Astrocyte of the spinal cord (primary cell): ENCODE data around the gene CCDC124.

ENCODE experiments used
- DNase-seq: peaks from one replicate; pipeline ENCODE4 v3.0.0; 2011; ENCODE audit warnings: low read depth, low spot score
- H3K4me3 ChIP-seq: 2 replicates; pipeline ENCODE4 v1.5.1; 2011; ENCODE audit warnings: low read depth, mild to moderate bottlenecking, low read length, moderate library complexity
- CTCF ChIP-seq: IDR thresholded peaks from 2 replicates; pipeline ENCODE4 v1.5.1; 2012; ENCODE audit warnings: low read depth, mild to moderate bottlenecking, low read length, inconsistent platforms
- in situ Hi-C: cut with HindIII; loops from 2 replicates; pipeline ENCODE4 v1.10.0; 2017; ENCODE audit warnings: low sequenced_read_pairs

Gene CCDC124

GRCh38 chr19:17936379-17936778 lies 3.6 kb downstream of the CCDC124 start:
- H3K4me3 ChIP-seq: no peak overlapping the region
- no peak for DNase-seq
- no peak for TF ChIP-seq CTCF
- in situ Hi-C loops: no loop called here

- no peak overlapping the region for H3K4me3 ChIP-seq
- no peak for DNase-seq
- in situ Hi-C loops: no loop called here
- TF ChIP-seq CTCF: no peak
Measured at GRCh38 chr19:17937371-17937900, 4.6 kb downstream of the CCDC124 start.

GRCh38 chr19:17938092-17938845 lies 5.5 kb downstream of the CCDC124 start:
- in situ Hi-C loops: no loop called here
- no peak overlapping the region for H3K4me3 ChIP-seq
- peak; percentile 84 for DNase-seq
- TF ChIP-seq CTCF: peak; percentile 94

- TF ChIP-seq CTCF: no peak
- no peak overlapping the region for H3K4me3 ChIP-seq
- in situ Hi-C loops: no loop called here
- DNase-seq: no peak
Measured at GRCh38 chr19:17942181-17942580, 9.4 kb downstream of the CCDC124 start.

GRCh38 chr19:17942582-17943273 lies 9.9 kb downstream of the CCDC124 start:
- no peak for DNase-seq
- in situ Hi-C loops: no loop called here
- no peak for TF ChIP-seq CTCF
- H3K4me3 ChIP-seq: no peak overlapping the region

- in situ Hi-C loops: no loop called here
- no peak for TF ChIP-seq CTCF
- no peak overlapping the region for H3K4me3 ChIP-seq
- no peak for DNase-seq
Measured at GRCh38 chr19:17943274-17944221, 10.7 kb downstream of the CCDC124 start.
